Esophagus squamous epithelium (tissue), 5 donors: ENCODE measurements around the gene KCNJ3. TPM values are rescaled to one million over a fixed set of nuclear protein-coding genes. Genes with fewer than 3 reads are reported as not detected.

Source experiments
- DNase-seq: peaks from one replicate; lab custom pipeline; 2025; lab: John Stamatoyannopoulos, UW
- H3K27ac ChIP-seq, 4 donors: fragments of 200-600 bp; sonication (generic); one replicate each; pipeline ENCODE4 v1.5.1; 2016 to 2019; ENCODE audit warnings: mild to moderate bottlenecking in 1 of 4
- H3K27me3 ChIP-seq, 4 donors: fragments of 200-600 bp; sonication (generic); 1 replicate in 3 of 4; 2 replicates in 1 of 4; pipeline versions ENCODE4 v1.5.1 to v1.6.0; 2017 to 2021; ENCODE audit warnings: antibody characterized with exemption in 1 of 4
- H3K36me3 ChIP-seq, 3 donors: fragments of 200-600 bp; sonication (generic); one replicate each; pipeline ENCODE4 v1.5.1; 2016 to 2019
- H3K4me1 ChIP-seq, 3 donors: fragments of 200-600 bp; sonication (generic); one replicate each; pipeline ENCODE4 v1.5.1; 2017 to 2019
- H3K4me3 ChIP-seq, 4 donors: fragments of 200-600 bp; sonication (generic); 1 replicate in 3 of 4; 2 replicates in 1 of 4; pipeline ENCODE4 v1.5.1; 2016 to 2019; ENCODE audit warnings: mild to moderate bottlenecking in 2 of 4, moderate library complexity in 1 of 4
- H3K9me3 ChIP-seq, 3 donors: fragments of 200-600 bp; sonication (generic); one replicate each; pipeline ENCODE4 v1.5.1; 2016 to 2019
- CTCF ChIP-seq, 6 experiments: fragments of 450-650 bp in 4 of 6; fragments of 200-600 bp in 2 of 6; sonication (generic) in 2 of 6; IDR thresholded peaks; one replicate each; pipeline ENCODE4 v1.5.1; 2016 to 2019; ENCODE audit warnings: antibody characterized with exemption in 6 of 6, mild to moderate bottlenecking in 4 of 6, moderate library complexity in 4 of 6
- POLR2A ChIP-seq, 4 donors: fragments of 450-650 bp; IDR thresholded peaks; one replicate each; pipeline ENCODE4 v1.6.1; 2017; ENCODE audit warnings: antibody characterized with exemption in 4 of 4, mild to moderate bottlenecking in 4 of 4, moderate library complexity in 3 of 4
- WGBS, 2 donors: methylation state at CpG; one replicate each; pipeline ENCODE4 v1.1.5; 2018; 5-methylcytosine and 5-hydroxymethylcytosine counted together
- intact Hi-C: fragments of 100-400 bp; cut with DNase I; formaldehyde crosslinking; loops from one replicate; pipeline ENCODE4 v1.15.0; 2022
- total RNA-seq, 4 donors: library from RNA; depleted of rRNA; stranded (reverse); fragments of >200 nt; gene quantifications; one replicate each; pipeline ENCODE4 v1.1.0, GENCODE V29; 2016
- donor health status: DM: yes; HTN: yes; CAD: no.

KCNJ3 gene
- total RNA-seq: not detected

- no peak for TF ChIP-seq CTCF (IDR thresholded peaks at IDR 0.05)
- no peak for TF ChIP-seq POLR2A (IDR thresholded peaks at IDR 0.05)
- 3 to 8% methylated on average over 11 to 15 of the region's 16 CpGs for WGBS, 2 donors
- H3K9me3 ChIP-seq: no peaks in the 10 kb centered on the region
- peak within 1 kb of the TSS in 3 of 4 donors; percentile 25 to 61 (median 39) for H3K4me3 ChIP-seq
- H3K4me1 ChIP-seq: peaks cover 4 to 27% (median 10%) of the 10 kb centered on the region in 3 donors
- peaks cover 3 to 44% (median 9%) of the 10 kb centered on the region in 4 donors for H3K27me3 ChIP-seq
- intact Hi-C loops: no loop called here
- no peaks in the 10 kb centered on the region for H3K36me3 ChIP-seq
- H3K27ac ChIP-seq: no peak within 1 kb of the TSS
- no peak for DNase-seq
Measured at GRCh38 chr2:154698296-154698720, at the start of gene KCNJ3. TSS of gene KCNJ3 (plus strand) at chr2:154698695. CDS start at chr2:154698776, 81 bp downstream.

- Histone ChIP-seq H3K27me3 (no peaks in the 10 kb centered on the region), H3K9me3 (no peaks in the 10 kb centered on the region), H3K27ac (no peak overlapping the region), H3K36me3 (no peaks in the 10 kb centered on the region), H3K4me1 (no peaks in the 10 kb centered on the region), H3K4me3 (no peak overlapping the region)
- no peak for DNase-seq
- TF ChIP-seq POLR2A (IDR thresholded peaks at IDR 0.05): no peak
- no peak for TF ChIP-seq CTCF (IDR thresholded peaks at IDR 0.05)
- intact Hi-C loops: no loop called here
Measured at GRCh38 chr2:154655499-154655898, 43.0 kb upstream of the KCNJ3 start.

GRCh38 chr2:154658854-154659253 lies 39.6 kb upstream of the KCNJ3 start:
- Histone ChIP-seq H3K4me1 (no peaks in the 10 kb centered on the region), H3K4me3 (no peak overlapping the region), H3K9me3 (no peaks in the 10 kb centered on the region), H3K36me3 (no peaks in the 10 kb centered on the region), H3K27me3 (no peaks in the 10 kb centered on the region), H3K27ac (no peak overlapping the region)
- DNase-seq: no peak
- intact Hi-C loops: no loop called here
- TF ChIP-seq POLR2A (IDR thresholded peaks at IDR 0.05) (no peak), CTCF (IDR thresholded peaks at IDR 0.05) (no peak)
- WGBS, 2 donors: 76 to 82% methylated on average over 1 of the region's 1 CpG

- Histone ChIP-seq H3K4me1 (no peaks in the 10 kb centered on the region), H3K27me3 (no peaks in the 10 kb centered on the region)
- DNase-seq: no peak
Measured at GRCh38 chr2:154664248-154664647, 34.2 kb upstream of the KCNJ3 start.

GRCh38 chr2:154670083-154670482 lies 28.4 kb upstream of the KCNJ3 start:
- TF ChIP-seq CTCF (IDR thresholded peaks at IDR 0.05): no peak
- H3K4me1 ChIP-seq: no peaks in the 10 kb centered on the region
- 41 to 50% methylated on average over 1 of the region's 1 CpG for WGBS, 2 donors
- H3K27me3 ChIP-seq: no peaks in the 10 kb centered on the region
- intact Hi-C loops: no loop called here
- H3K36me3 ChIP-seq: no peaks in the 10 kb centered on the region
- no peaks in the 10 kb centered on the region for H3K9me3 ChIP-seq
- DNase-seq: no peak
- no peak overlapping the region for H3K27ac ChIP-seq
- no peak overlapping the region for H3K4me3 ChIP-seq

More at GRCh38 chr2:154664248-154664647, 34.2 kb upstream of the KCNJ3 start:
- Histone ChIP-seq H3K9me3 (no peaks in the 10 kb centered on the region), H3K27ac (no peak overlapping the region), H3K4me3 (no peak overlapping the region), H3K36me3 (no peaks in the 10 kb centered on the region)
- TF ChIP-seq CTCF (IDR thresholded peaks at IDR 0.05) (no peak), POLR2A (IDR thresholded peaks at IDR 0.05) (no peak)
- intact Hi-C loops: no loop called here
